ENCODE measurements around the gene UBE2L6. TPM values are rescaled to one million over a fixed set of nuclear protein-coding genes. Genes with fewer than 3 reads are reported as not detected.
A peak's percentile ranks its signal among the peaks of the same experiment; 100 is the strongest.

UBE2L6 gene
- total and polyA plus RNA-seq, 5 experiments from 2014 or later, result 61.8 to 246 (median 218) TPM

DNA sequence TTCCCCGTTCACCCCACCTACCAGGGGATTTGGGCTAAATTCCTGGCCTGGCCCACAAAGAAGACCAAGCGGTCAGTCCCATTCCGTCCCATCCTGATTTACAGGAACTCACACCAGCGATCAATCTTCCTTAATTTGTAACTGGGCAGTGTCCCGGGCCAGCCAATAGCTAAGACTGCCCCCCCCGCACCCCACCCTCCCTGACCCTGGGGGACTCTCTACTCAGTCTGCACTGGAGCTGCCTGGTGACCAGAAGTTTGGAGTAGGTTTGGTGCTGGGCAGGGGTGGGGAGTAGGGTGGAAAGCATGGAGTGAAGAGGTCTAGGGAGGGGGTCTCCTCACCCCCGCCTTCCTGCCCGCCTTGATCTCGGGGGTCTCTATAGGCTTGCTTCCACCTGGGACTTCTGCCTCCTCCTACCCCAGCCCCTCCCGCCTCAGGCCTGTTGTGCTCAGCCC lies 30.0 kb upstream of the UBE2L6 start, which contains the start of gene SERPING1:
Gene SERPING1 (plus strand): TSS at position 225 of the 455 bp plus-strand sequence. CDS start 586 bp downstream, outside the sequence.
- POLR2A ChIA-PET, result no interaction called here
- ATAC-seq, result no peak
- Mint-ChIP-seq H3K4me3 (peak within 1 kb of the TSS in 2 of 10 donors; percentile 3 to 63), H3K27me3 (peaks cover 18 to 38% (median 30%) of the 10 kb centered on the region in 5 donors), H3K27ac (peak within 1 kb of the TSS in 1 of 10 donors; percentile 54), H3K9me3 (peaks cover 0 to 2% (median 0%) of the 10 kb centered on the region in 9 donors), H3K4me1 (peaks cover 0 to 4% (median 3%) of the 10 kb centered on the region in 4 donors), H3K36me3 (no peaks in the 10 kb centered on the region)
- DNase-seq, result no peak

DNA sequence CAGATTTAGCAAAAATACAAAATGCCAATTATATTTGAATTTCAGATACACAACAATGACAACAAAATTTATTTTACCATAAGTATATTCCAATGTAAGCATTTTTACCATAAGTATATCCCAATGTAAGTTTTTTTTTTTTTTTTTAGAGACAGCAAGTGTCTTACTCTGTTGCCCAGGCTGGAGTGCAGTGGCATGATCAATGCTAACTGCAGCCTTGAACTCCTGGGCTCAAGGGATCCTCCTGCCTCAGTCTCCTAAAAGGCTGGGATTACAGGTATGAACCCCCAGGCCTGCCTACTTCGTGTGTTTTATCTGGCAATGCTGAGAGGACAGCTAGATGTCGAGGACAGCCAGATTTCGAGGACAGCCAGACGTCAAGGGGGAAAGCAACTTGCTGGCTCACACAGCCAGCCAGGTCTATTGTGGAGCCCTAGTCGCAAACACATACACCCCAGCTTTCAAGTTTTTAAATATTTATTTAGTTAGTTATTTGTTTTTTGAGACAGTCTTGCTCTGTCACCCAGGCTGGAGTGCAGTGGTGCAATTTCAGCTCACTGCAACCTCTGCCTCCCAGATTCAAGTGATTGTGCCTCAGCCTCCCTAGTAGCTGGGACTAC lies 28.9 kb upstream of the UBE2L6 start:
- POLR2A ChIA-PET, result interaction anchor here (0.6 to 0.7 kb wide), 2 partner anchors 14 to 922 kb away, joined by 3 to 6 read pairs; no protein-coding TSS in a partner anchor
- ATAC-seq (no peak), DNase-seq (no peak)
- H3K27ac Mint-ChIP-seq, result no peak overlapping the region
- H3K36me3 Mint-ChIP-seq, result no peaks in the 10 kb centered on the region
- peaks cover 0 to 4% (median 3%) of the 10 kb centered on the region in 4 donors for H3K4me1 Mint-ChIP-seq
- peaks cover 0 to 2% (median 0%) of the 10 kb centered on the region in 9 donors for H3K9me3 Mint-ChIP-seq
- H3K4me3 Mint-ChIP-seq, result no peak overlapping the region
- peaks cover 16 to 40% (median 30%) of the 10 kb centered on the region in 5 donors for H3K27me3 Mint-ChIP-seq

DNA sequence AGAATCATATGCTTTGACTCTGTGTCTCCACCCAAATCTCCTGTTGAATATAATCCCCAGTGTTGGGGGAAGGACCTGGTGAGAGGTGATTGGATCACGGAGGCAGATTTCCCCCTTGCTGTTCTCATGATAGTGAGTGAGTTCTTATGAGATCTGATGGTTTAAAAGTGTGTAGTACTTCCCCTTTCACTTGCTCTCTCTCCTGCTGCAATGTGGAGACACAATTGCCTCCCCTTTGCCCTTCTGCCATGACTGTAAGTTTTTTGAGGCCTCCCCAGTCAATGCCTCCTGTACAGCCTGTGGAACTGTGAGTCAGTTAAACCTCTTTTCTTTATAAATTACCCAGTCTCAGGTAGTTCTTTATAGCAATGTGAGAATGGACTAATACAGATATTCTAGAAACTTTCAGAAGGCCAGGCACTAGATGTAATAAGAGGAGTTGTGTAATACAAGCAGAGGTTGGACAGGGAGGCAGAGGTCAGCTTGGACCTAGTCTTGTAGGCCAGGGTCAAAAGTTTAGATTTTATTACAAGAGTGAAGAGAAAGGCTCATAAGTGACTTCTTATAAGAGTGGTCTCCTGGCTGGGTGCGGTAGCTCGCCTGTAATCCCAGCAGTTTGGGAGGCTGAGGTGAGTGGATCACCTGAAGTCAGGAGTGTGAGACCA lies 20.7 kb upstream of the UBE2L6 start:
- Mint-ChIP-seq H3K9me3 (no peaks in the 10 kb centered on the region), H3K36me3 (no peaks in the 10 kb centered on the region), H3K27ac (peak overlapping the region in 1 of 10 donors; percentile 43), H3K4me1 (peaks cover 0 to 8% (median 1%) of the 10 kb centered on the region in 4 donors), H3K4me3 (no peak overlapping the region), H3K27me3 (peaks cover 4 to 13% (median 8%) of the 10 kb centered on the region in 5 donors)
- ATAC-seq (no peak), DNase-seq (no peak)
- POLR2A ChIA-PET, result no interaction called here

DNA sequence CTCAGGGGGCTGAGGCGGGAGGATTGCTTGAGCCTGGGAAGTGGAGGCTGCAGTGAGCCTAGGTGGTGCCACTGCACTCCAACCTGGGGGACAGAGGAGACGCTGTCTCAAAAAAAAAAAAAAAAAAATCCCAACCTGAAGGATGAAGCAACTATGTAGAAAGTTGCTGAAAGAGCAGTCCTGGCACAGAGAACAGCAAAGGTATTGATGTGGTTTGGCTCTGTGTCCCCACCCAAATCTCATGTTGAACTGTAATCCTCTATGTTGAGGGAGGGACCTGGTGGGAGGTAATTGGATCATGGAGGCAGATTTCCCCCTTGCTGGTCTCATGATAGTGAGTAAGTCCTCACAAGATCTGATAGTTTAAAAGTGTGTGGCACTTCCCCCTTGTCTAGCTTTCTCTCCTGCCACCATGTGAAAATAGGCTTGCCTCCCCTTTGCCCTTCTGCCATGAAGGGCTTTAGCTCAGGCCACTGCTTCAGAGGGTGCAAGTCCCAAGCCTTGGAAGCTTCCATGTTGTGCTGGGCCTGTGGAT lies 19.3 kb upstream of the UBE2L6 start:
- Mint-ChIP-seq H3K4me1 (peaks cover 0 to 8% (median 1%) of the 10 kb centered on the region in 4 donors), H3K9me3 (no peaks in the 10 kb centered on the region), H3K36me3 (no peaks in the 10 kb centered on the region), H3K27me3 (peaks cover 2 to 10% (median 7%) of the 10 kb centered on the region in 5 donors), H3K4me3 (no peak overlapping the region), H3K27ac (peak overlapping the region in 1 of 10 donors; percentile 65)
- POLR2A ChIA-PET, result no interaction called here
- no peak for ATAC-seq
- DNase-seq, result no peak

DNA sequence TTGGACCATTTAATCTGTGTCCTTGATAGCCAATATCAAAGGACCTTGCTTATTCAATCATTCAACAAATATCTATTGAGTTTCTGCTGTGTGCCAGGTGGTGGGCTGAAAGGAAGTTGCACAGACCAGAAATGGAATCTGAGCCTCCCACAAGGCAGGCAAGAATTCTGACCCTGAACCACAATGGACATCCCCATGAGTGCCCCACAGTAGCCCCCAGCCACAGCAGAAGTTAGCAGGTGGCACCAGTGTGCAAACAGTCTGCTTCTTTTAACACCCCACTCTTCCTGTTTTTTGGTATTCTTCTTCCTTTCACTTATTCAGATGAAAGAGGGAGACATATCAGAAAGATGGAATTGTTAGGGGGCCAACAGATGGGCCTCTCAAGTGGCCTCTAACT lies 17.8 kb upstream of the UBE2L6 start:
- POLR2A ChIA-PET, result no interaction called here
- H3K27me3 Mint-ChIP-seq, result peaks cover 0 to 4% (median 0%) of the 10 kb centered on the region in 5 donors
- no peaks in the 10 kb centered on the region for H3K9me3 Mint-ChIP-seq
- H3K4me3 Mint-ChIP-seq, result no peak overlapping the region
- H3K4me1 Mint-ChIP-seq, result peaks cover 0 to 8% (median 1%) of the 10 kb centered on the region in 4 donors
- DNase-seq, result no peak
- H3K27ac Mint-ChIP-seq, result no peak overlapping the region
- ATAC-seq, result no peak
- no peaks in the 10 kb centered on the region for H3K36me3 Mint-ChIP-seq

DNA sequence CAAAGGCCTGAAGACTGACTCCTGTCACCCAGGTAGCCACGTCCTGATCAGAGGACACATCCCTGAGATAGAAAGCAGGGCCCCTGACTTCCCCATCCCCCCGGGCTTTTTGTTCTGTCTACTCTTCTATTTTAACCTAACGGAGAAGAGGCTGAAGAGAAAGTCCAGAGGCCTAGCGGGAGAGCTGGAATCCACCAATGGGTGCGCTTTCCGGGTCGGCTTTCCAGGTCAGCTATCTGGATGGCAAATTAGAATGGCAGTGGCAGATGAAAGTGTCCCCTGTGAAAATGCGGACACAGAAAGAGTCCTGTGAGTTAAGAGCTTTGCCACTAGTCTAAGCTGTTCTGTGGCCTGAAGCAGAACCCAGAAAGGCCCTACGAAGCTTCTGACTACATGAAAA lies 16.9 kb upstream of the UBE2L6 start:
- H3K4me3 Mint-ChIP-seq, result no peak overlapping the region
- peak overlapping the region in 1 of 10 donors; percentile 24 for H3K27ac Mint-ChIP-seq
- POLR2A ChIA-PET, result no interaction called here
- no peaks in the 10 kb centered on the region for H3K9me3 Mint-ChIP-seq
- no peaks in the 10 kb centered on the region for H3K36me3 Mint-ChIP-seq
- ATAC-seq (no peak), DNase-seq (no peak)
- peaks cover 0 to 2% (median 0%) of the 10 kb centered on the region in 5 donors for H3K27me3 Mint-ChIP-seq
- peaks cover 0 to 8% (median 1%) of the 10 kb centered on the region in 4 donors for H3K4me1 Mint-ChIP-seq

DNA sequence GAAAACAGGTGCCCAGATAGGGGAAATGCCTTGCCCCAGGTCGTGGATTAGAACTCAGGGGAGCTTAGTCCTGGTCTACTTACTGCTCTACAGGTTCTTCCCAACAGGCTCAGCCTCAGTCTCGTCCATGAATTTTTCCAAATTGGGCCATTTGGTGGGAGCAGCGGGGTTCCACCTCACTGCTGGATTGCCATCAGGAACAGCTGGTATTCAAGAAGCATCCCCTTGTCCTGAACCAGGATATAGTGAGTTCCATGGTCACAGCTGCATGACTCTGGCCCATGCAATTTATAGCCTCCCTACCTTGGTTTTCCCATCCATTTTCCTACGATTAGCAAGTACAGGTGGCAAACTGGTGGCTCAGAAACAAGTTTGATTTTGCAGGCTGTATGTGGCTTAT lies 6.6 kb upstream of the UBE2L6 start:
- no peaks in the 10 kb centered on the region for H3K36me3 Mint-ChIP-seq
- H3K4me3 Mint-ChIP-seq, result no peak overlapping the region
- DNase-seq (no peak), ATAC-seq (no peak)
- H3K27me3 Mint-ChIP-seq, result peaks cover 2 to 10% (median 4%) of the 10 kb centered on the region in 5 donors
- H3K9me3 Mint-ChIP-seq, result no peaks in the 10 kb centered on the region
- no peak overlapping the region for H3K27ac Mint-ChIP-seq
- POLR2A ChIA-PET, result interaction anchor here (0.7 kb wide), 1 partner anchor 14 kb away, joined by 3 read pairs; no protein-coding TSS in a partner anchor
- peaks cover 2 to 13% (median 11%) of the 10 kb centered on the region in 4 donors for H3K4me1 Mint-ChIP-seq

DNA sequence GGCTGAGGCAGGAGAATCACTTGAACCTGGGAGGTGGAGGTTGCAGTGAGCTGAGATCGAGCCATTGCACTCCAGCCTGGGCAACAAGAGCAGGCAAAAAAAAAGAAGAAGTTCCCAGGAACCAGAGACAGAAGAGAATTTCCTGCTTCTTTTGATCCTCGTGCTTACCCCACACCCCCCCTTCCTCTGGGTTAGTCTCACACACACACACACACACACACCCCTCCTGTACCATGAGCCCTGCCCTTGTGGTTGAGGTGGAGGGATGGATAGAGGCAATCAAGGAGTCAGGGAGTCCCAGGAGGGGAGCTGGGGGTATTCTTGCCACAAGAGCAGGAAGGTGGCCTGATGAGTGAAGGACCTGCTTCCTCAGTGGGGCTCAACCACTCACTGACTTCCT lies 4.1 kb upstream of the UBE2L6 start:
- POLR2A ChIA-PET, result interaction anchor here (5.5 kb wide), 1 partner anchor 69 kb away, joined by 33 read pairs; no protein-coding TSS in a partner anchor
- H3K36me3 Mint-ChIP-seq, result no peaks in the 10 kb centered on the region
- ATAC-seq, result no peak
- no peak overlapping the region for H3K4me3 Mint-ChIP-seq
- H3K4me1 Mint-ChIP-seq, result peaks cover 9 to 31% (median 16%) of the 10 kb centered on the region in 4 donors
- H3K27ac Mint-ChIP-seq, result peak overlapping the region in 4 of 10 donors; percentile 31 to 79 (median 50)
- no peaks in the 10 kb centered on the region for H3K9me3 Mint-ChIP-seq
- DNase-seq, result no peak
- H3K27me3 Mint-ChIP-seq, result peaks cover 2 to 7% (median 4%) of the 10 kb centered on the region in 5 donors

DNA sequence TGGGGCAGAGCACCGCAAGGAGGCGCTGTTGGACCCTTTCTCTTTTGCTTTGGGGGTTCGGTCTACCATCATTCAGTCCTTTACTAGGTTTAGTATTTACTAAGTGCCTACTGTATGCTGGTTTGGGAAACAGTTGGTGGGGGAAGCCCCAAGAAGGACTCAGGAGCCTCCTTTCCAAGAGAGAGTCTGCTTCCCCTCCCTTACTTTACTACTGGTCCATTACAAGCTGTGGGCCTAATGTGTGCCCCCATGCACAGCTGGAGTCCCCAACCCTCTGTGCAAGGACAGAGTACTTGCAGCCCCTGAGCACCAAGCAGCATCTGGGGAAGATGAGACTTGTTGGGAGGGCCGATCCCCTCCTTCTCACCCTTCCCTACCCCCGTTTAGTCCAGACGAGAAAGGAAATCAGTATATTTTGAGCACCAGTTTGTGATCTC lies 876 bp upstream of the UBE2L6 start:
- Mint-ChIP-seq H3K27me3 (no peaks in the 10 kb centered on the region), H3K36me3 (peaks cover 0 to 9% (median 0%) of the 10 kb centered on the region in 3 donors), H3K27ac (peak overlapping the region; percentile 94 to 99 (median 98)), H3K4me1 (peaks cover 16 to 61% (median 44%) of the 10 kb centered on the region in 4 donors), H3K4me3 (peak overlapping the region; percentile 97 to 100 (median 99)), H3K9me3 (no peaks in the 10 kb centered on the region)
- POLR2A ChIA-PET, result interaction anchor here (0.6 to 5.5 kb wide), 12 partner anchors 12 to 242 kb away, joined by 3 to 33 read pairs (median 4); partner anchors contain the start of genes MED19, SELENOH, SSRP1 and TIMM10
- peak in 5 of 10 donors; percentile 88 to 93 (median 88) for DNase-seq
- peak; percentile 17 to 19 for ATAC-seq

DNA sequence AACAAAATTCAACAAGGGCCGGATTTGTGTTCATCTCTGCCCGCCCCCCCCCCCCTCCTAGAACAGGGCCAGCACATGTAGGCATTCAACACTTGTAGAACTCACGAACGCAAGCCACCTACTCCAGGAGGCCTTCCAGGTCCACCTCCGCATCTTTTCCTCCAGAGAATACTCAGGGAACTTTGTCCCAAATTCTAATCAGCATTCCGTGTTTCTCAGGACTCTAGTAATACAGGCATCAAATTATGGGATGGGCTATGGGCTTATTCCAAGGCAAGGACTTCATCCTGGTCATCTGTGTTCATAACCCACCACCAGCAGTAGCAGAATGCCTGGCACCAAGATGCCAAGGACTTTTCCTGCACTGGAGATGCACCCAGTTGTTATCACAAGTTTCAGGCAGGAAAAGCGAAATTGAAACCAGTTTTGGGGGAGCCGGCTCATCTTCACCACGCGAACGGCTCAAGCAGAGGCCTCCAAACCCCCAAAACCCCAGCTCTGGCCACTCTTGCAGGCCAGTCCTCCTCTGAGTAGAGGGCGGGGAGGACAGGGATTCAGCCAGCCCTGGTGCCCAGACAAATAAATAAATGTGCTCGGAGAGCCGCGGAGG lies 462 bp downstream of the UBE2L6 start:
- Mint-ChIP-seq H3K9me3 (no peaks in the 10 kb centered on the region), H3K4me1 (peaks cover 20 to 74% (median 54%) of the 10 kb centered on the region in 4 donors), H3K4me3 (peak overlapping the region; percentile 95 to 100 (median 97)), H3K27me3 (no peaks in the 10 kb centered on the region), H3K27ac (peak overlapping the region; percentile 87 to 98 (median 96)), H3K36me3 (peaks cover 0 to 17% (median 0%) of the 10 kb centered on the region in 3 donors)
- POLR2A ChIA-PET, result interaction anchor here (0.6 to 5.5 kb wide), 6 partner anchors 36 to 232 kb away, joined by 3 to 33 read pairs (median 8); partner anchors contain the start of genes MED19, SSRP1, TIMM10 and TMX2
- DNase-seq (peak in 6 of 10 donors; percentile 21 to 52 (median 39)), ATAC-seq (peak in 1 of 2 donors; percentile 18)

DNA sequence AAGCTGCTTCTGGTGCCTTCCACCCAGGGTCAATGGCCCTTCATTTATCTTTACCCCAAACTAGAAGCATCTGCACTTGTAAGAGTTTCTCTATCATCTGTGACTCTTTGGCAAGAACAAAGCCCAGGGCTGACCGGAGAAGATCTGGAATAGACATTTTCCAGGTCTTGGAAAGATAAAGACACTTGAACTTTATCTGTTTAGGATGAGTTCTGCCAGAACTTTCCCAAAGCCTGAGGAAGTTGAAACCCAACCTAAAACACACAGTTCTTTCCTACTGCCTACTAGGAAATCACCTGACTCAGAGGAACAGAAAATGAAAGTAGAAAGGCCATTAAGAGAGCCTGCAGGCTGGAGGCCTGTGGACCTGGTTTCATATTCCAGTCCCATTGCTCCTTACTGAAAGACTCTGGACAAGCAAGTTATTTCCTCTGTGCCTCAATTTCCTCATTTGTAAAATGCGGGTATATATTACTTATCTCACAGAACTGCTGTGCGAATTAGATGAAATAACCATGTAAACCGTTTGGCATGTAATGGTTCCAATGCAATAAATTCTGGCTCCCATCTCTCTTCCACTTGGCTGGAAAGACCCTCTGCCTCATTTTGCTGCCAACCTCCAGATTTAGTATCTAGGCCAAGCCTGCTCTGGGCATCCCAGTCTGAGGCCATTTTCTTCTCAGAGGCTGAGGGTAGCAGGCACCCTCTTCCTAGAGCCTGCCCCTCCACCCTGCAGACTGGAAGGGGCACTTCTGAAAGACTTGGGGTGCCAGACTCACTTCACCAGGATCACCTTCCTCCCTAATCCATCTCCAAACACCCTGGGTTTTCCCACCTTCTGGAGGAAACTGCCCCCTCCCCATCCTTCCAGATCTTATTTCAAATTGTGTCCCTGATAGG lies 1.2 kb downstream of the UBE2L6 start:
- peaks cover 22 to 74% (median 54%) of the 10 kb centered on the region in 4 donors for H3K4me1 Mint-ChIP-seq
- H3K9me3 Mint-ChIP-seq, result no peaks in the 10 kb centered on the region
- H3K4me3 Mint-ChIP-seq, result peak overlapping the region; percentile 95 to 100 (median 97)
- peaks cover 0 to 20% (median 0%) of the 10 kb centered on the region in 3 donors for H3K36me3 Mint-ChIP-seq
- DNase-seq (peak in 6 of 10 donors; percentile 10 to 52 (median 31)), ATAC-seq (peak; percentile 26)
- H3K27ac Mint-ChIP-seq, result peak overlapping the region; percentile 87 to 98 (median 96)
- no peaks in the 10 kb centered on the region for H3K27me3 Mint-ChIP-seq
- POLR2A ChIA-PET, result interaction anchor here (0.6 to 5.5 kb wide), 3 partner anchors 74 to 83 kb away, joined by 3 to 33 read pairs (median 6); partner anchors contain the start of gene YPEL4
